Measurements from ENCODE around the gene AKNA.
"Not testable (repeated sequence)": the region's sequence is repeated elsewhere in the genome, so short reads cannot be mapped to it uniquely, and the experiment has no call there.

The AKNA gene

GRCh38 chr9:114335745-114336144 lies 52.0 kb downstream of the AKNA start:
- DNase-seq: no peak

GRCh38 chr9:114334490-114334889 lies 53.3 kb downstream of the AKNA start:
- no peak for DNase-seq

DNA sequence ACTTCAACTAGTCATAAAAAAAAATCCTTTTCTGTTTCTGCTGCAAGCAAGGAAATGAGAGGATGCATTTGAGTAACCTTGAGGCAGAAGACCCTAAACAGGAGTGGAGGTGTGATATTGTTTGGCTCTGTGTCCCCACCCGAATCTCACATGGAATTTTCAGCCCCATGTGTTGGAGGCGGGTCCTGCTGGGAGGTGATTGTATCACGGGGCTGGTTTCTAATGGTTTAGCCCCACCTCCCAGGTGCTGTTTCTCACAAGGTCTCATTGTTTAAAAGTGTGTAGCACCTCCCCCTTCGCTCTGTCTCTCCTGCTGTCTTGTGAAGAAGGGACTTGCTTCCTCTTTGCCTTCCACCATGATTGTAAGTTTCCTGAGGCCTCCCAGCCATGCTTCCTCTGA lies 54.1 kb downstream of the AKNA start:
- not testable (repeated sequence) for DNase-seq

GRCh38 chr9:114332474-114333040 lies 55.2 kb downstream of the AKNA start:
- not testable (repeated sequence) for DNase-seq

GRCh38 chr9:114331229-114332195 lies 56.3 kb downstream of the AKNA start:
- not testable (repeated sequence) for DNase-seq

- no peak for DNase-seq
Measured at GRCh38 chr9:114330636-114331035, 57.1 kb downstream of the AKNA start.

DNA sequence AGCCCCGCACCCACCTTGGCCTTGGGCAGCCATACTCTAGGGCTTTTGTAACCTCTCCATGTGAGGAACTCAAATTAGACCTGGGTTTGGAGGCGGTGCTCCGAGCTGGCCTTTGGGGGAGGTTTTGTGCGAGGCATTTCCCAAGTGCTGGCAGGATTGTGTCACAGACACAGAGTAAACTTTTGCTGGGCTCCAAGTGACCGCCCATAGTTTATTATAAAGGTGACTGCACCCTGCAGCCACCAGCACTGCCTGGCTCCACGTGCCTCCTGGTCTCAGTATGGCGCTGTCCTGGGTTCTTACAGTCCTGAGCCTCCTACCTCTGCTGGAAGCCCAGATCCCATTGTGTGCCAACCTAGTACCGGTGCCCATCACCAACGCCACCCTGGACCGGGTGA lies 58.2 kb downstream of the AKNA start, which contains the start of gene ORM2:
Gene ORM2 (plus strand): TSS at position 245 of the 398 bp plus-strand sequence. CDS start 36 bp downstream, at position 281.
- not testable (repeated sequence) for DNase-seq

DNA sequence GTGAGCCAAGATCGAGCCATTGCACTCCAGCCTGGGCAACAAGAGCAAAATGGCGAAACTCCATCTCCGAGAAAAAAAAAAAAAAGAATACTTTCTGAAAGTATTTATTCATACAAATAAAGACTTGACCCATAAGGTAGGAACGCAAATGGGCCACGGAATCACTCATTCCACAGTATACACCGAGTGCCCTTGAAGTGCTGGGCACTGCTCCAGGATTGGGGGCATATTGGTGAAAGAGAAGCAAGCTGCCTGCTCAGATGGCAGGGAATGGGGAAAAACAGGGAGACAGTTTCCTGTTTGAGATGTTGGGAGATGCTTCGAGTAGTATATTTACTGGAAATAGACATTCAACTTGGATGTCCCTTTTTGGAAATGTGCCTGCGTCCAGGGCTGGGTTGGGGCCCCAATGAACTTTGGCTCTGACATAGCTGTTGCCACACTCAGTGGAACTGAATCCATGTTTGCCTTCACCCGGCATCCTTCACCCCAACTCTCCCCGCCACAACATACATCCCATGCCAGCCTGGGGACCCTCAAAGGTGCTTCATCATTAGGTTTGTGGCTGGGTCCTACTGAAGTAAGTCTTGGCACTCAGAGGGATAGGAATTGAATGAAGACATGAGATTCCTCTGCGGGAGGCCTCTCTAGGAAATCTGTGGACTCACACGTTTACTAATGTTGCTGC lies 58.7 kb downstream of the AKNA start:
- not testable (repeated sequence) for DNase-seq

DNA sequence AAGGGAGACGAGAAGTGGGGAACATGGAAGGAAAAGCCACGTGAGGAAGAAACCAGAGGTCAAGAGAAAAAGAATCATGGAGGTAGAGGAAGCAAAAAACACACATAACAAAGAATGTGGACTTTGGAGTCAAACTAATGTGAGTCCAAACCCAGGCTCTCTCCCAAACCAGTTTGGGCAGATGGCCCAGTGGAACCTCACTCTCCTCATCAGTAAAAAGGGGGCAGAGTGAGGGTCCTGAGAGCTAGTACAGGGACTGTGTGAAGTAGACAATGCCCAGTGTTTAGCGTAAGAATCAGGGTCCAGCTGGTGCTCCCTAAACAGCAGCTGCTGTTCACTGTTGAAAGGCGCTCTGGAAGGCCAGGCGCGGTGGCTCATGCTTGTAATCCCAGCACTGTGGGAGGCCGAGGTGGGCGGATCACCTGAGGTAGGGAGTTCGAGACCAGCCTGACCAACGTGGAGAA lies 59.4 kb downstream of the AKNA start:
- peak in 1 of 2 experiments; percentile 6 for DNase-seq

GRCh38 chr9:114327749-114328148 lies 60.0 kb downstream of the AKNA start:
- DNase-seq: no peak

GRCh38 chr9:114325684-114326254 lies 62.0 kb downstream of the AKNA start:
- DNase-seq: not testable (repeated sequence)

DNA sequence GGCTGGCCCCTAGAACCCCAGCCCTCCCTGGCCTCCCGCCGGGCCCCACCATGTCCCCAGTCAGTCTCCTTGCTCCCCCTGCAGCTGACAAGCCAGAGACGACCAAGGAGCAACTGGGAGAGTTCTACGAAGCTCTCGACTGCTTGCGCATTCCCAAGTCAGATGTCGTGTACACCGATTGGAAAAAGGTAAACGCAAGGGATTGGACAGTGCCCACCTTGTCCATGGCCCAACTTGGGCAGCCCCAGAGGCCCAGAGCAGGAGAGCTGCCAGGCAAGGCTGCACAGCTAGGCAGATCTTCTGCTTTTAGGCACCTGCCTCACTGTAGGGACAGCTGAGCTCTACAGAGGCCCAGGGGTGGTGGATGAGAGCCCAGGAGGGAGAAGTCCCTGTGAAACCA lies 62.8 kb downstream of the AKNA start:
- DNase-seq: not testable (repeated sequence)

GRCh38 chr9:114324492-114324891 lies 63.3 kb downstream of the AKNA start:
- no peak for DNase-seq

DNA sequence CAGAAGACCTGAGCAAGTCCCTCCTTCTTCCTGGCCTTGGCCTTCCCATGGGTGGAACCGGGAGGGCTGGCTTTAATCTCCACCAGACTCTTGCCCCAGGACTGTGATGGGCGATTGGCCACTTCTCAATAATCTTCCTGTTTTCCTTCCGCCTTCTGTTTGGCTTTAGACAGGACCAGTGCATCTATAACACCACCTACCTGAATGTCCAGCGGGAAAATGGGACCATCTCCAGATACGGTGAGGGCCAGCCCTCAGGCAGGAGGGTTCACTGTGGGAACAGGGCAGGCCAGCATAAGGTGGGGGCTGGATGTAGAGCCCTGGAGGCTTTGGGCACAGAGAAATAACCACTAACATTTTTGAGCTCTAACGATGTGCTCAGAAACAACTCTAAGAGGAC lies 63.9 kb downstream of the AKNA start:
- DNase-seq: not testable (repeated sequence)

DNA sequence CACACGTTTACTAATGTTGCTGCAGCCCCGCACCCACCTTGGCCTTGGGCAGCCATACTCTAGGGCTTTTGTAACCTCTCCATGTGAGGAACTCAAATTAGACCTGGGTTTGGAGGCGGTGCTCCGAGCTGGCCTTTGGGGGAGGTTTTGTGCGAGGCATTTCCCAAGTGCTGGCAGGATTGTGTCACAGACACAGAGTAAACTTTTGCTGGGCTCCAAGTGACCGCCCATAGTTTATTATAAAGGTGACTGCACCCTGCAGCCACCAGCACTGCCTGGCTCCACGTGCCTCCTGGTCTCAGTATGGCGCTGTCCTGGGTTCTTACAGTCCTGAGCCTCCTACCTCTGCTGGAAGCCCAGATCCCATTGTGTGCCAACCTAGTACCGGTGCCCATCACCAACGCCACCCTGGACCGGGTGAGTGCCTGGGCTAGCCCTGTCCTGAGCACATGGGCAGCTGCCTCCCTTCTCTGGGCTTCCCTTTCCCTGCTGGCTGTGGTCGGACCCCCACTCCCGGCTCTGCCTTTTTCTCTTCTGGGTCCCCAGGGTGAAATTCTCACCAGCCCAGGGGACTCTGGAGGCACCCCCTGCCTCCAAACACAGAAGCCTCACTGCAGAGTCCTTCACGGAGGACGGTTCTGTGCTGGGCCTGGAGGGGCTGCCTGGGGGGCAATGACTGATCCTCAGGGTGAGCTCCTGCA lies 64.8 kb downstream of the AKNA start, which contains the start of gene ORM1:
Gene ORM1 (plus strand): TSS at position 268 of the 701 bp plus-strand sequence. CDS start 36 bp downstream, at position 304.
- not testable (repeated sequence) for DNase-seq

- DNase-seq: not testable (repeated sequence)
Measured at GRCh38 chr9:114322160-114322818, 65.5 kb downstream of the AKNA start.

DNA sequence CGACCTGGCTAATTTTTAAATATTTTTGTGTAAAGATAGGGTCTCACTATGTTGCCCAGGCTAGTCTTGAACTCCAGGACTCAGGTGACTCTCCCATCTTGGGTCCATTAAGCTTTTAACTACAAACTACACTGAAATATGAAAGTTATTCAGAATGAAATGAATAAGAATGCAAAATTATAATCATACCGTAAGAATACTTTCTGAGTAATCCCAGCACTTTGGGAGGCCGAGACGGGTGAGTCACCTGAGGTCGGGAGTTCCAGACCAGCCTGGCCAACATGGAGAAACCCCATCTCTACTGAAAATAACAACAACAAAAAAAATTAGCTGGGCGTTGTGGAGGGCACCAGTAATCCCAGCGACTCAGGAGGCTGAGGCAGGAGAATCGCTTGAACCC lies 66.0 kb downstream of the AKNA start:
- no peak for DNase-seq

DNA sequence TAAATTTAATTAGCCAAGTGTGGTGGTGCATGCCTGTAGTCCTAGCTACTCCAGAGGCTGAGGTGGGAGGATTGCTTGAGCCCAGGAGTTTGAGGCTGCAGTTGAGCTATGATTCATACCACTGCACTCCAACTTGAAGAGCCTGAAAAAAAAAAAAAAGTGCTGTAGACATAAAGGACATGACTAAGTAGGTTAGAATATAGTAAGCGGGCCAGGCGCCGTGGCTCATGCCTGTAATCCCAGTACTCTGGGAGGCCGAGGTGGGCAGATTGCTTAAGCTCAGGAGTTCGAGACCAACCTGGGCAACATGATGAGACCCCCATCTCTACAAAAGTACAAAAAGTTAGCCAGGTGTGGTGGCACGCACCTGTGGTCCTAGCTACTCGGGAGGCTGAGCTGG lies 67.1 kb downstream of the AKNA start:
- not testable (repeated sequence) for DNase-seq

DNA sequence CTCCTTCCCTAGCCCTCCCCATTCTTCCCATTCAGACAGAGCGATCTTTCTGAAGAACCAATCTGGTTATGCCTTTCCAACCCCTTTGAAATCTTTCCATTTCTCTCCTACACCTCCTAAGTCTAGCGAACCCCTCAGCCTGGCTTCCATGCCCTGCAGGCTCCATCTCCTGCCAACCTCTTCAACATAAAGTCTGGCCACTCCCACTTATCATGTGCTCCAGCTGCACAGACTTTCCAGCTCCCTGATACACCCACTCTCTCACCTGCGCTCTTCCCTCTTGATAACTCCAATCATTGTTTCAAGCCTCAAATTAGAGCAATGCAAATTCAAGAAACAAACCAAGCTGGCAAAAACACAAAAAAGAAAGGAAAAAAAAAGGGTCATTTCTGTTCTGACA lies 68.6 kb downstream of the AKNA start:
- no peak for DNase-seq

GRCh38 chr9:114318416-114318815 lies 69.4 kb downstream of the AKNA start:
- no peak for DNase-seq

GRCh38 chr9:114317665-114318357 lies 70.0 kb downstream of the AKNA start:
- DNase-seq: no peak
